ENCODE measurements around the gene AP3B1.

DNA sequence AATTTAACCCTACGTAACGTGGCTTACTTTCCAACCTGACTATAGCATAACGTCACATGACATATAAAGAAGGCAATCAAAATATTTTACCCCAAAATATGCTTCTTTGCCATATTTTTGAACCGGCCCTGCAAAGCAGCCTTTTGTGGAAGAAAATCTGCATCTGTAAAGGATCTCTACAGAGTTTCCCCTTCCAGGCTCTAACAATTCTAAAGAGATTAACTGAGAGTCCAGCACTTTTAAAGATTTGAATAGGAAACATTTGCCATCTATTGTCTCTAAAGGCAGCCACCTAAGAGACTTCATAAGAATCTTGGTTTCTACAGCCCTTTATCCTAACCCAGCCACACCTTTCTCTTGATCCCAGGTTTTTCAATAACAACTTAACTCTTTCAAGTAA is 22.7 kb downstream of the AP3B1 start:
- TF ChIP-seq, protein P1, sequence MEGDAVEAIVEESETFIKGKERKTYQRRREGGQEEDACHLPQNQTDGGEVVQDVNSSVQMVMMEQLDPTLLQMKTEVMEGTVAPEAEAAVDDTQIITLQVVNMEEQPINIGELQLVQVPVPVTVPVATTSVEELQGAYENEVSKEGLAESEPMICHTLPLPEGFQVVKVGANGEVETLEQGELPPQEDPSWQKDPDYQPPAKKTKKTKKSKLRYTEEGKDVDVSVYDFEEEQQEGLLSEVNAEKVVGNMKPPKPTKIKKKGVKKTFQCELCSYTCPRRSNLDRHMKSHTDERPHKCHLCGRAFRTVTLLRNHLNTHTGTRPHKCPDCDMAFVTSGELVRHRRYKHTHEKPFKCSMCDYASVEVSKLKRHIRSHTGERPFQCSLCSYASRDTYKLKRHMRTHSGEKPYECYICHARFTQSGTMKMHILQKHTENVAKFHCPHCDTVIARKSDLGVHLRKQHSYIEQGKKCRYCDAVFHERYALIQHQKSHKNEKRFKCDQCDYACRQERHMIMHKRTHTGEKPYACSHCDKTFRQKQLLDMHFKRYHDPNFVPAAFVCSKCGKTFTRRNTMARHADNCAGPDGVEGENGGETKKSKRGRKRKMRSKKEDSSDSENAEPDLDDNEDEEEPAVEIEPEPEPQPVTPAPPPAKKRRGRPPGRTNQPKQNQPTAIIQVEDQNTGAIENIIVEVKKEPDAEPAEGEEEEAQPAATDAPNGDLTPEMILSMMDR (conservative IDR thresholded peaks at IDR 0.05 in 1 of 2, IDR thresholded peaks at IDR 0.05 in 1 of 2; ENCODE audit: extremely low read depth in 1 of 2, insufficient read depth in 1 of 2, low read depth in 1 of 2, low read length in 2 of 2): no peak
- TF ChIP-seq EZH2 (IDR thresholded peaks at IDR 0.05; ENCODE audit: borderline replicate concordance, low read length): no peak
